Neural progenitor cell (in vitro differentiated cells): ENCODE measurements around the gene SUSD2. TPM values are rescaled to one million over a fixed set of nuclear protein-coding genes. Genes with fewer than 3 reads are reported as not detected.

Source experiments
- DNase-seq: peaks from one replicate; pipeline ENCODE4 v3.0.0-alpha.2; 2016; ENCODE audit warnings: low spot score
- H2AFZ ChIP-seq: fragments of 200-600 bp; sonication (generic); replicated peaks from 2 replicates; pipeline ENCODE4 v1.6.1; 2016; ENCODE audit warnings: antibody characterized with exemption
- H3F3A ChIP-seq: fragments of 200-600 bp; sonication (generic); 2 replicates; pipeline ENCODE4 v1.6.1; 2016; ENCODE audit warnings: antibody characterized with exemption, low read depth
- H3K27ac ChIP-seq: fragments of 200-600 bp; sonication (generic); 2 replicates; pipeline ENCODE4 v1.5.1; 2016; ENCODE audit warnings: mild to moderate bottlenecking
- H3K27me3 ChIP-seq: fragments of 200-600 bp; sonication (generic); 2 replicates; pipeline ENCODE4 v1.6.1; 2016; ENCODE audit warnings: mild to moderate bottlenecking, moderate library complexity
- H3K36me3 ChIP-seq: fragments of 200-600 bp; sonication (generic); 2 replicates; pipeline ENCODE4 v1.5.1; 2016
- H3K4me1 ChIP-seq: fragments of 200-600 bp; sonication (generic); 2 replicates; pipeline ENCODE4 v1.6.1; 2016; ENCODE audit warnings: mixed run types
- H3K4me2 ChIP-seq: fragments of 200-600 bp; sonication (generic); 2 replicates; pipeline ENCODE4 v1.6.1; 2016
- H3K4me3 ChIP-seq: fragments of 200-600 bp; sonication (generic); 2 replicates; pipeline ENCODE4 v1.5.1; 2016
- H3K79me2 ChIP-seq: fragments of 200-600 bp; sonication (generic); 2 replicates; pipeline ENCODE4 v1.6.1; 2016; ENCODE audit warnings: low read depth
- H3K9ac ChIP-seq: fragments of 200-600 bp; sonication (generic); 2 replicates; pipeline ENCODE4 v1.6.1; 2016
- H3K9me3 ChIP-seq: fragments of 200-600 bp; sonication (generic); 2 replicates; pipeline ENCODE4 v1.5.1; 2016; ENCODE audit warnings: low read depth
- H4K20me1 ChIP-seq: fragments of 200-600 bp; sonication (generic); 2 replicates; pipeline ENCODE4 v1.6.1; 2016; ENCODE audit warnings: low read depth
- H3K27ac Mint-ChIP-seq: 3 replicates; pipeline ENCODE4 v1.8.0; 2021; ENCODE audit warnings: mixed read lengths
- H3K27me3 Mint-ChIP-seq: 2 replicates; pipeline ENCODE4 v1.8.0; 2022; ENCODE audit warnings: low read depth, mild to moderate bottlenecking, inconsistent platforms, moderate library complexity, mixed read lengths; ENCODE audit not compliant: insufficient read depth
- H3K36me3 Mint-ChIP-seq: 3 replicates; pipeline ENCODE4 v1.8.0; 2021; ENCODE audit warnings: mixed read lengths
- H3K4me1 Mint-ChIP-seq: 3 replicates; pipeline ENCODE4 v1.8.0; 2021; ENCODE audit warnings: mixed read lengths
- H3K4me3 Mint-ChIP-seq: 3 replicates; pipeline ENCODE4 v1.8.0; 2021; ENCODE audit warnings: mild to moderate bottlenecking, moderate library complexity, mixed read lengths
- H3K9me3 Mint-ChIP-seq: 3 replicates; pipeline ENCODE4 v1.8.0; 2020; ENCODE audit warnings: mixed read lengths
- EZH2 ChIP-seq: fragments of 200-600 bp; sonication (generic); IDR thresholded peaks from 2 replicates; pipeline ENCODE4 v1.6.1; 2017; ENCODE audit warnings: antibody characterized with exemption, mild to moderate bottlenecking, moderate library complexity
- EZH2phosphoT487 ChIP-seq: fragments of 200-600 bp; sonication (generic); IDR thresholded peaks from 2 replicates; pipeline ENCODE4 v1.6.1; 2017; ENCODE audit warnings: antibody characterized with exemption
- total RNA-seq: library from RNA; depleted of rRNA; stranded (reverse); fragments of >200 nt; gene quantifications from 2 replicates; pipeline ENCODE4 v1.2.3, GENCODE V29; 2015; ENCODE audit warnings: low replicate concordance
- TF ChIP-seq, protein P1 (sequence below): fragments of 200-600 bp; sonication (generic); IDR thresholded peaks from 2 replicates; pipeline ENCODE4 v1.5.1; 2017; ENCODE audit warnings: antibody characterized with exemption, mild to moderate bottlenecking

SUSD2 gene
- total RNA-seq, 1 donor from 2014 or later: 0.02 TPM

DNA sequence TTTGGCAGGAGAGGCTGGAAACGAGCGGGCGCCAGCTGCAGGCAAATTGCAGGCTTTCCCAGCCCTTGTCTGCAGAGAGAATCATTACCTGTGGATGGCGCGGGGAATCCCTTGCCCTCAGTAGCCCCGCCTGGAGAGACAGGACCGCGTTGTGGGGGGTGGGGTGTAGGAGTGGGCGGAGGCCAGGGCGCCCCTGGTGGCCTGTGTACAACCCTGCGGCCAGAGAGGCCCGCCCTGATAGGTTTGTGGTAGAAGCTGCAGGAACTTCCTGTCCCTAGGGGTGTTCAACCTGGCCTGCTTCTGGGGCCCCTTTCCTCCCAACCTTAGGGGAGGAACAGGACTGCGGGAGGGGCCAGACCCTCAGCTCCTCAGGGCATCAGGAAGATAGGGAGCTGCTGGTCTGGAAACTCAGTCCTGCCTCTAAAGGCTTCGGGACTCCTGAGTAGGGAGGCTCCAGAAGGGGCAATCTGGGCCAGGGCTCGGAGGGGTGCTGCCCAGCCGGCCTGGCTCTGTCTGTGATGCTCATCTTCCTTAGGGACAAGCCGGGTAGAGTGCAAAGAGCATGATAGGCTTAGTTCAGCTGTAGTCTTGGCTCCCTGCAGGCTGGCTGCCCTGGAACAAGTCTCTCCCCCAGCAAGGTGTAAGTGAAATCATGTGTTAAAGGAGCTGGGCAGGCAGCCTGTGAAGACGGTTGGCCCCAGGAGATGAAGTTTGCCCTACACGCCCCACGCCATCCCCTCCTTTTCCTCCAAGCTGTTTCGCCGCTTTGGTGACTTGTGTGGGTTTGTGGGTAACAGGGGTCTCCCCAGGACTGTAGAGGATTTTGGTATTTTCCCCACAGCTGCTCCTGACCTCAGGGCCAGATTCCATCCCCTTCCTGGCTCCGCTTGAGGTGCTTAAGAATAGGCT, 24.1 kb upstream of the SUSD2 start:
- Histone ChIP-seq H3K27ac (no peak overlapping the region), H3K27me3 (peaks cover 27% of the 10 kb centered on the region), H3K9me3 (no peaks in the 10 kb centered on the region), H3K79me2 (no peaks in the 10 kb centered on the region), H3F3A (peaks cover 16% of the 10 kb centered on the region), H3K4me2 (peak overlapping the region; percentile 83), H2AFZ (no peak overlapping the region), H4K20me1 (peaks cover 54% of the 10 kb centered on the region), H3K36me3 (no peaks in the 10 kb centered on the region), H3K9ac (no peak overlapping the region), H3K4me3 (peak overlapping the region; percentile 56), H3K4me1 (peaks cover 12% of the 10 kb centered on the region)
- Mint-ChIP-seq H3K27ac (no peak overlapping the region), H3K4me1 (peaks cover 28% of the 10 kb centered on the region), H3K4me3 (peak overlapping the region; percentile 81), H3K27me3 (peaks cover 19% of the 10 kb centered on the region), H3K9me3 (no peaks in the 10 kb centered on the region), H3K36me3 (peaks cover 2% of the 10 kb centered on the region)
- TF ChIP-seq, protein P1, sequence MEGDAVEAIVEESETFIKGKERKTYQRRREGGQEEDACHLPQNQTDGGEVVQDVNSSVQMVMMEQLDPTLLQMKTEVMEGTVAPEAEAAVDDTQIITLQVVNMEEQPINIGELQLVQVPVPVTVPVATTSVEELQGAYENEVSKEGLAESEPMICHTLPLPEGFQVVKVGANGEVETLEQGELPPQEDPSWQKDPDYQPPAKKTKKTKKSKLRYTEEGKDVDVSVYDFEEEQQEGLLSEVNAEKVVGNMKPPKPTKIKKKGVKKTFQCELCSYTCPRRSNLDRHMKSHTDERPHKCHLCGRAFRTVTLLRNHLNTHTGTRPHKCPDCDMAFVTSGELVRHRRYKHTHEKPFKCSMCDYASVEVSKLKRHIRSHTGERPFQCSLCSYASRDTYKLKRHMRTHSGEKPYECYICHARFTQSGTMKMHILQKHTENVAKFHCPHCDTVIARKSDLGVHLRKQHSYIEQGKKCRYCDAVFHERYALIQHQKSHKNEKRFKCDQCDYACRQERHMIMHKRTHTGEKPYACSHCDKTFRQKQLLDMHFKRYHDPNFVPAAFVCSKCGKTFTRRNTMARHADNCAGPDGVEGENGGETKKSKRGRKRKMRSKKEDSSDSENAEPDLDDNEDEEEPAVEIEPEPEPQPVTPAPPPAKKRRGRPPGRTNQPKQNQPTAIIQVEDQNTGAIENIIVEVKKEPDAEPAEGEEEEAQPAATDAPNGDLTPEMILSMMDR: peak; percentile 82
- peak; percentile 11 for TF ChIP-seq EZH2phosphoT487
- TF ChIP-seq EZH2: no peak
- DNase-seq: peak; percentile 94

DNA sequence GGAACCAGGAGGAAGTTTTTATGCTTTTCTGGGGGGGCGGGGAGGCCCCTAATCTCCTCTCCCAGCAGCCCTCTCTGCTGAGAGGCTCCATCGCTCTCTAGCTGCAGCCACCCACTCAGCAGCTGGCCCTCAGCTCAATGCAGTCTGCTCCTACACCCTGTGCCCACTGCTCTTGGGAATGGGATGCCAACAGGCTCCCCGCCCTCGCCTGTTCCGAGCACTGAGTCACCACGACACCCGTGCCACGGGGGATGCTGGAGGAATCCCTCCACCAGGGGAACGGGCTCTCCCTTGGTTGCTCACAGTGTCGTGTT, 23.5 kb upstream of the SUSD2 start:
- H3K27ac Mint-ChIP-seq: no peak overlapping the region
- peaks cover 2% of the 10 kb centered on the region for H3K36me3 Mint-ChIP-seq
- H3K4me2 ChIP-seq: peak overlapping the region; percentile 83
- H3F3A ChIP-seq: peaks cover 16% of the 10 kb centered on the region
- no peaks in the 10 kb centered on the region for H3K79me2 ChIP-seq
- no peak overlapping the region for H3K27ac ChIP-seq
- no peak overlapping the region for H3K4me3 ChIP-seq
- DNase-seq: no peak
- H4K20me1 ChIP-seq: peaks cover 58% of the 10 kb centered on the region
- TF ChIP-seq, protein P1: no peak
- TF ChIP-seq EZH2phosphoT487 (no peak), EZH2 (no peak)
- H2AFZ ChIP-seq: no peak overlapping the region
- peaks cover 19% of the 10 kb centered on the region for H3K27me3 Mint-ChIP-seq
- peak overlapping the region; percentile 64 for H3K4me3 Mint-ChIP-seq
- peaks cover 12% of the 10 kb centered on the region for H3K4me1 ChIP-seq
- peaks cover 34% of the 10 kb centered on the region for H3K4me1 Mint-ChIP-seq
- H3K9me3 ChIP-seq: no peaks in the 10 kb centered on the region
- no peak overlapping the region for H3K9ac ChIP-seq
- H3K36me3 ChIP-seq: no peaks in the 10 kb centered on the region
- H3K27me3 ChIP-seq: peaks cover 27% of the 10 kb centered on the region
- no peaks in the 10 kb centered on the region for H3K9me3 Mint-ChIP-seq

DNA sequence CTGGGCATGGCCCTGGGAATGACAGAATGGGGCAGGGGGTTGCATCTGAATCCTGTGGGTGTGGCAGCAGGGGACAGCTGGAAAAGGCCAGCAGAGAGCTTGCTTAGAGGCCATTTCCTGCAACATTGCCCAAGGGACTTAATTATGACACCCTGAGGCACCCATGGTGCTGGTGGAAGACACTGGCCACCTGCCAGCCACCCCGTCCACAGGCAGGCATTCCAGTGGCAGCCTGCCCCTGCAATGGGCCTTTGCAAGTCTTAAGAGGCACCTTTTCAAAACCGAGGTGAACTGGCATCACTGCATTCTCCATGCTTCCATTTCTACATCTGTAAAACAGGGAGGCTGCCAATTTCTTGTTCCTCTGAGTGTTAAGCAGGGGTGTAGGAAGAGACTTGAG, 21.6 kb upstream of the SUSD2 start:
- H3K27ac Mint-ChIP-seq: no peak overlapping the region

More for the DNA sequence above, 21.6 kb upstream of the SUSD2 start:
- Histone ChIP-seq H3K4me1 (peaks cover 12% of the 10 kb centered on the region), H2AFZ (no peak overlapping the region), H3K27ac (no peak overlapping the region), H3K4me3 (no peak overlapping the region), H3K79me2 (no peaks in the 10 kb centered on the region), H3K9me3 (no peaks in the 10 kb centered on the region), H4K20me1 (peaks cover 46% of the 10 kb centered on the region), H3K9ac (no peak overlapping the region), H3K4me2 (no peak overlapping the region), H3F3A (peaks cover 16% of the 10 kb centered on the region), H3K27me3 (peaks cover 21% of the 10 kb centered on the region), H3K36me3 (no peaks in the 10 kb centered on the region)
- no peak overlapping the region for H3K4me3 Mint-ChIP-seq
- H3K4me1 Mint-ChIP-seq: peaks cover 31% of the 10 kb centered on the region
- peaks cover 10% of the 10 kb centered on the region for H3K27me3 Mint-ChIP-seq
- H3K36me3 Mint-ChIP-seq: peaks cover 2% of the 10 kb centered on the region
- DNase-seq: no peak
- no peaks in the 10 kb centered on the region for H3K9me3 Mint-ChIP-seq
- TF ChIP-seq EZH2: no peak
- no peak for TF ChIP-seq EZH2phosphoT487
- TF ChIP-seq, protein P1: no peak
